AG04450 (cell line): ENCODE results near the gene ID2. TPM values are rescaled to one million over a fixed set of nuclear protein-coding genes. Genes with fewer than 3 reads are reported as not detected.

Source experiments
- CTCF ChIA-PET: fragments of 300-600, 350-600 bp; formaldehyde crosslinking; extraction: SDS; loops from one replicate; lab custom pipeline; 2022; ENCODE audit warnings: antibody characterized with exemption, inconsistent platforms; lab: Charles Lee
- POLR2A ChIA-PET: fragments of 350-600 bp; formaldehyde crosslinking; extraction: SDS; loops from one replicate; lab custom pipeline; 2021; ENCODE audit warnings: antibody characterized with exemption, inconsistent platforms; lab: Yijun Ruan, JAX
- DNase-seq: peaks from one replicate; pipeline ENCODE4 v3.0.0-alpha.2; 2011; ENCODE audit warnings: low read depth, low spot score
- H3K27ac ChIP-seq: one replicate; pipeline ENCODE4 v1.5.1; 2012; ENCODE audit warnings: low read depth, low read length, control low read depth
- H3K27me3 ChIP-seq: one replicate; pipeline ENCODE4 v1.6.0; 2012; ENCODE audit warnings: low read length; ENCODE audit not compliant: control insufficient read depth, insufficient read depth
- H3K4me3 ChIP-seq: 2 replicates; pipeline ENCODE4 v1.5.1; 2011; ENCODE audit warnings: mild to moderate bottlenecking, low read depth, low read length, control low read depth
- H3K9me3 ChIP-seq: 2 replicates; pipeline ENCODE4 v1.5.1; 2012; ENCODE audit warnings: low read length; ENCODE audit not compliant: control insufficient read depth, insufficient read depth
- polyA plus RNA-seq: library from polyadenylated mRNA; depleted of rRNA; stranded (reverse); fragments of >200 nt; gene quantifications from 2 replicates; pipeline ENCODE4 v1.2.3, GENCODE V29; 2011
- TF ChIP-seq, protein P1 (sequence below): IDR thresholded peaks from 2 replicates; pipeline ENCODE4 v1.5.1; 2011; ENCODE audit warnings: low read depth, low read length, control low read depth, inconsistent platforms

ID2 gene
- polyA plus RNA-seq, 1 experiment: 74.3 TPM

DNA sequence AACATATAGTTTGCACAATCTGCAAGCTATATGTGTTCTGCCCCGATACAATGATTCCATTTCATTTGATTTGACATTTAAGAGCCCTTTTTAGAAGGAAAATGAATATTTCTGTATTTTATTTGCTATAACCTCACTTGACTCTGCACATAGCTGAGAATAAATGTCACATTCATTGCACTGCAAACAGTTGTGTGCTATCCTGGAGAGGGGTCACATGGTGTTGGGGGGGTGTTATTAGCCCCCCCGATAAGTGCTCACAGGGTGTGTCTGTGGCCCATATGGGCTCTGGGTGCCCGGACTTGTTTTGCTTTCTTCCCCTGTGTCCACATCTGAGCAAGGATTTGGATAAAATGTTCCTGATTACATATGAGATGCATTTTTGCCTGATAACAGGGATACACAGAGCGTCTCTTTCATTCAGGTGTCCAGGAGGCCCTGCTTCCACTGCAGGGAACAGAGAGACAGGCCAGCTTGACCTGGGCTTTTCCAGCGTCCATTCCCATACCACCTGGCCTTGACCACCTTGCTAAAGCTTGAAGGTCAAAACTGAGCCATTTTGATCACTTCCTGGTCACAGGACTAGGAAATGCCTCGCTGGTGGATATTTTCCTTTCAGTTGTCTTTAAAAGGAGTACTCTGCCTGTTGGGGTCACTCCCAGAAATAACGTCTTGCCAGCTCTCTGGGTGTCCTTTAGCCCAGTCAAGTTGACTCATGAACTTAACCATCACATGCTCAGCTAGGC lies 38.4 kb upstream of the ID2 start:
- ChIA-PET CTCF (no interaction called here), POLR2A (interaction anchor here (1.4 kb wide), 1 partner anchor 38 kb away, joined by 5 read pairs; the partner anchor contains the start of gene ID2)
- Histone ChIP-seq H3K27me3 (no peaks in the 10 kb centered on the region), H3K9me3 (peaks cover 23% of the 10 kb centered on the region), H3K4me3 (no peak overlapping the region), H3K27ac (no peak overlapping the region)
- no peak for DNase-seq
- TF ChIP-seq, protein P1, sequence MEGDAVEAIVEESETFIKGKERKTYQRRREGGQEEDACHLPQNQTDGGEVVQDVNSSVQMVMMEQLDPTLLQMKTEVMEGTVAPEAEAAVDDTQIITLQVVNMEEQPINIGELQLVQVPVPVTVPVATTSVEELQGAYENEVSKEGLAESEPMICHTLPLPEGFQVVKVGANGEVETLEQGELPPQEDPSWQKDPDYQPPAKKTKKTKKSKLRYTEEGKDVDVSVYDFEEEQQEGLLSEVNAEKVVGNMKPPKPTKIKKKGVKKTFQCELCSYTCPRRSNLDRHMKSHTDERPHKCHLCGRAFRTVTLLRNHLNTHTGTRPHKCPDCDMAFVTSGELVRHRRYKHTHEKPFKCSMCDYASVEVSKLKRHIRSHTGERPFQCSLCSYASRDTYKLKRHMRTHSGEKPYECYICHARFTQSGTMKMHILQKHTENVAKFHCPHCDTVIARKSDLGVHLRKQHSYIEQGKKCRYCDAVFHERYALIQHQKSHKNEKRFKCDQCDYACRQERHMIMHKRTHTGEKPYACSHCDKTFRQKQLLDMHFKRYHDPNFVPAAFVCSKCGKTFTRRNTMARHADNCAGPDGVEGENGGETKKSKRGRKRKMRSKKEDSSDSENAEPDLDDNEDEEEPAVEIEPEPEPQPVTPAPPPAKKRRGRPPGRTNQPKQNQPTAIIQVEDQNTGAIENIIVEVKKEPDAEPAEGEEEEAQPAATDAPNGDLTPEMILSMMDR: no peak

DNA sequence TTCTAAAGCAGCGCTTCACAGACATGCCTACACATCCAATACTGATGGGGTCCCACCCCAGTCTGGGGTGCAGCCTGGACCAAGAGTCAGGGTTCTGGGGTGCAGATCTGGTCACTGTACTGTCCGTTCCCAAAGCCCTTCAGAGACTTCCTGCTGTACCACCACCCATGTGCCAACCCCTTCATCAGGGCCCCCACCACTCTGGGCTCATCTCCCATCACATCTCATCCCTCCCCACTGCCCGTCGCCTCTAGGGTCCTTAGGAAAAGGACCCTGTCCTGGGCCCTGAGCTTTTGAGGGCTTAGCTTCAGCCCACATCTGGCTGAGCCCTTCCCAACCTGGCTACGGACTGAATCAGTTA lies 37.9 kb upstream of the ID2 start:
- Histone ChIP-seq H3K4me3 (no peak overlapping the region), H3K27me3 (no peaks in the 10 kb centered on the region), H3K27ac (no peak overlapping the region), H3K9me3 (peaks cover 26% of the 10 kb centered on the region)
- ChIA-PET POLR2A (interaction anchor here (1.4 kb wide), 1 partner anchor 38 kb away, joined by 5 read pairs; the partner anchor contains the start of gene ID2), CTCF (no interaction called here)
- TF ChIP-seq, protein P1: no peak
- DNase-seq: no peak

DNA sequence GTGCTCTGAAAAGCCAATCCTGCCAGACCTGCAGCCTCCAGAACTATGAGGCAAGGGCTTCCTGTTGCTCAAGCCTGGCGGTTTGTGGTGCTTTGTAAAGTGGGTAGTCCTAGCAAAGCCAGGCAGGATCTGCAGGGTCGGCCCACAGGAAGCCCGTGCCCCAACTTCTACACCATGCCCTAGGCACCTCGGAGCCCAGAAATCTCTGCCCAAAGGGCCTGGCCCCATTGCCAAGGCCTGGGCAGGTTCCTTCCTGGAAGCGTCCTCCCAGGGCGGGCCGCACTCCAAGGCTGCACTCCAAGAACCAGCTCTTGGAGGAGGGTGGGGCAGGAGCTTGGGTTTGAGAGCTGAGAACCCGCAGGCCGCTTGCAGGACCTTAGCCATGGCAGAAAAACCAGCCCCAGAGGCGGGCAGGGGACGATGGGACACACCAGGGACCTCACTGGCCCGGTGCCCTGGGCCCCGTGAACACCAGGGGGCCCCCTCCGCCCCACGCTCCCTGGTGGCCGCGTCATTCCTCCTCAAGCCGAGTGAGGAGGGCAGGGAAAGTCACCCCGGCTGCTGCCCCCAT lies 37.2 kb upstream of the ID2 start:
- Histone ChIP-seq H3K27ac (no peak overlapping the region), H3K27me3 (no peaks in the 10 kb centered on the region), H3K4me3 (no peak overlapping the region), H3K9me3 (peaks cover 26% of the 10 kb centered on the region)
- no peak for DNase-seq
- POLR2A ChIA-PET: no interaction called here
- CTCF ChIA-PET: no interaction called here
- TF ChIP-seq, protein P1: no peak

DNA sequence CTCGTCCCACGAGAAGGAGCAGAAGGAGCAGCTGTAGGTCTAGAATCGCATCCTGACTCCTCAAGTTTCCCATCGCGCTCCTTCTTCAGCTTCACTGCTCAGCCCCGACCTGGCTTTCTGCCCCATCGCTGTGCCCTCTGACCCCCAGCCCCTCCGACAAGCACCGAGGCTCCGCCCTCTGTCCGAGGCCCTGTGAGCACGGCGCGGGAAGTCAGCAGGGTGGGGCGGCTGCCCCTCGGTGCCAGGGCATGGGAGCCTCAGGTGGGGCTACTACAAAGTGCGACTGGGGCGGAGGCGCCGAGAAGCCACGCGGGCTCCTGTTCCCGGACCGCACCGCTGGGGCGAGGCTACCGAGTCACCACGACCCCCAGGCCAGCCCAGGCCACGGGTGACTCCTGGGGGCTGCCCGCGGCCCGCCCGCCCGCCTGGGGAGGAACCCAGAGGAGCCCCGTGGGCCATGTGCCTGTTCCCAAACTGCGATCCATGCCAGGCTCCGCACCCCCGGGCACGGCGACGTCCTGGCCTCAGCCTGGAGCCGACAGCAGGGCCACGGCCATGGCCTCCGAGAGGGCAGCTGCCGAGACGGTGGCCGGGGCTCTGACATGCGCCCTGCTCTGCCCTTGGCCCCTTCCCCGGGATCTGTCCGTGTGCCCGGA lies 36.6 kb upstream of the ID2 start:
- POLR2A ChIA-PET: no interaction called here
- TF ChIP-seq, protein P1: no peak
- CTCF ChIA-PET: no interaction called here
- Histone ChIP-seq H3K27ac (no peak overlapping the region), H3K4me3 (no peak overlapping the region), H3K9me3 (peaks cover 26% of the 10 kb centered on the region), H3K27me3 (no peaks in the 10 kb centered on the region)
- no peak for DNase-seq
